ENCODE data around the gene MYH11.

- TF ChIP-seq POLR2A (IDR thresholded peaks at IDR 0.05; ENCODE audit: low read depth, low read length) (no peak), POLR2AphosphoS5 (IDR thresholded peaks at IDR 0.05; ENCODE audit: low read depth, low read length) (no peak)
These were observed 157.0 kb downstream of the MYH11 start for GRCh38 chr16:15699819-15700218.
